GM12878 (cell line): ENCODE measurements around the gene GGT5. TPM values are rescaled to one million over a fixed set of nuclear protein-coding genes. Genes with fewer than 3 reads are reported as not detected.

Experiments
- ATAC-seq: fragments of 200-7000 bp; cut with Tn5 transposase; 3 replicates; pipeline ENCODE4 v1.9.1; 2020; ENCODE audit warnings: mild to moderate bottlenecking, moderate library complexity
- BruUV-seq: library from RNA; stranded (reverse); fragments of 400-500 nt; replicated peaks from 2 replicates; lab custom pipeline; 2021; lab: Mats Ljungman, UMichigan
- CTCF ChIA-PET: fragments of 300-600 bp; sonication (Branson Sonifier 250); formaldehyde crosslinking; extraction: SDS; loops from one replicate; lab custom pipeline; 2021; ENCODE audit warnings: inconsistent platforms; lab: Yijun Ruan, JAX
- POLR2A ChIA-PET: fragments of 350-600 bp; formaldehyde crosslinking; extraction: SDS; loops from one replicate; lab custom pipeline; 2021; ENCODE audit warnings: inconsistent platforms; lab: Charles Lee
- RAD21 ChIA-PET: fragments of 300-600 bp; sonication (Branson Sonifier 250); formaldehyde crosslinking; loops from one replicate; lab custom pipeline; 2023; ENCODE audit warnings: antibody characterized with exemption; ENCODE audit not compliant: unreplicated experiment; lab: Charles Lee
- SMC1A ChIA-PET: fragments of 300-600 bp; sonication (Branson Sonifier 250); formaldehyde crosslinking; loops from one replicate; lab custom pipeline; 2023; ENCODE audit not compliant: unreplicated experiment, uncharacterized antibody; lab: Charles Lee
- DNase-seq: peaks from one replicate; pipeline ENCODE4 v3.0.0-alpha.2; 2011; ENCODE audit warnings: low read depth, low spot score
- FAIRE-seq: peaks from 3 replicates; lab custom pipeline; 2011; peaks lifted over from hg19 to GRCh38; lab: Jason Lieb, UNC
- H2AFZ ChIP-seq: 2 replicates; pipeline ENCODE4 v1.6.0; 2011; ENCODE audit warnings: low read depth, low read length, control low read depth; ENCODE audit not compliant: control insufficient read depth
- H3K27ac ChIP-seq: 2 replicates; pipeline ENCODE4 v1.5.1; 2011; ENCODE audit warnings: control low read depth; ENCODE audit not compliant: control insufficient read depth, insufficient read depth
- H3K27me3 ChIP-seq, 2 experiments: replicated peaks in 1 of 2; 2 replicates each; pipeline versions ENCODE4 v1.6.0 to v1.6.1; 2011; ENCODE audit warnings: low read length in 1 of 2; ENCODE audit not compliant: control insufficient read depth in 2 of 2, insufficient read depth in 2 of 2
- H3K36me3 ChIP-seq, 2 experiments: 2 replicates each; pipeline ENCODE4 v1.5.1; 2011; ENCODE audit warnings: low read length in 1 of 2; ENCODE audit not compliant: control insufficient read depth in 2 of 2, insufficient read depth in 2 of 2
- H3K4me1 ChIP-seq: 2 replicates; pipeline ENCODE4 v1.6.1; 2011; ENCODE audit warnings: mild to moderate bottlenecking, low read length, moderate library complexity, mixed read lengths; ENCODE audit not compliant: control insufficient read depth, insufficient read depth
- H3K4me2 ChIP-seq: 2 replicates; pipeline ENCODE4 v1.6.0; 2011; ENCODE audit warnings: control low read depth; ENCODE audit not compliant: control insufficient read depth, insufficient read depth
- H3K4me3 ChIP-seq: fragments of 200-600 bp; sonication (generic); 2 replicates; pipeline ENCODE4 v1.5.1; 2016
- H3K79me2 ChIP-seq: 2 replicates; pipeline ENCODE4 v1.6.0; 2011; ENCODE audit warnings: low read length; ENCODE audit not compliant: control insufficient read depth, insufficient read depth
- H3K9ac ChIP-seq: 2 replicates; pipeline ENCODE4 v1.8.0; 2011; ENCODE audit warnings: low read length, control low read depth, mixed read lengths; ENCODE audit not compliant: control insufficient read depth, insufficient read depth
- H3K9me3 ChIP-seq: replicated peaks from 3 replicates; pipeline ENCODE4 v1.5.1; 2011; ENCODE audit warnings: mild to moderate bottlenecking, low read length; ENCODE audit not compliant: control insufficient read depth, insufficient read depth
- H4K20me1 ChIP-seq: 2 replicates; pipeline ENCODE4 v1.6.0; 2011; ENCODE audit not compliant: control insufficient read depth, insufficient read depth
- CBX3 ChIP-seq: fragments of 200-600 bp; sonication (generic); IDR thresholded peaks from 2 replicates; pipeline ENCODE4 v1.6.1; 2016; ENCODE audit warnings: low read depth, borderline replicate concordance
- CBX5 ChIP-seq: sonication (generic); IDR thresholded peaks from 2 replicates; pipeline ENCODE4 v1.6.1; 2016; ENCODE audit warnings: low read depth, moderate library complexity, mild to moderate bottlenecking, inconsistent platforms
- EGR1 ChIP-seq, 2 experiments: IDR thresholded peaks; 1 replicate in 1 of 2; 2 replicates in 1 of 2; pipeline ENCODE4 v1.6.1; 2011 to 2012; ENCODE audit warnings: low read depth in 2 of 2, low read length in 2 of 2, borderline replicate concordance in 1 of 2, mild to moderate bottlenecking in 1 of 2, moderate library complexity in 1 of 2
- ESRRA ChIP-seq: IDR thresholded peaks from 2 replicates; pipeline ENCODE4 v1.6.1; 2012; ENCODE audit warnings: mild to moderate bottlenecking, low read length, improper control_type of control experiment
- IKZF2 ChIP-seq, 2 experiments: fragments of 450-650 bp; IDR thresholded peaks; 2 replicates each; pipeline ENCODE4 v1.6.1; 2017; ENCODE audit warnings: mild to moderate bottlenecking in 2 of 2, moderate library complexity in 2 of 2
- KDM1A ChIP-seq: fragments of 200-600 bp; sonication (generic); IDR thresholded peaks from 2 replicates; pipeline ENCODE4 v1.6.1; 2016; ENCODE audit warnings: borderline replicate concordance
- MYB ChIP-seq: fragments of 150-350 bp; IDR thresholded peaks from 2 replicates; pipeline ENCODE4 v1.6.1; 2014; ENCODE audit warnings: mild to moderate bottlenecking, low read depth, low read length, borderline replicate concordance
- POLR2A ChIP-seq: IDR thresholded peaks from 2 replicates; pipeline ENCODE4 v1.6.1; 2011; ENCODE audit warnings: low read depth, mild to moderate bottlenecking, low read length
- RB1 ChIP-seq: fragments of 450-650 bp; formaldehyde crosslinking; IDR thresholded peaks from 2 replicates; pipeline ENCODE4 v1.6.1; 2017; ENCODE audit warnings: mild to moderate bottlenecking, borderline replicate concordance
- SIN3A ChIP-seq: IDR thresholded peaks from 2 replicates; pipeline ENCODE4 v1.6.1; 2012; ENCODE audit warnings: low read depth, low read length, improper control_type of control experiment
- SPI1 ChIP-seq: IDR thresholded peaks from 2 replicates; pipeline ENCODE4 v1.6.1; 2011; ENCODE audit warnings: low read depth, mild to moderate bottlenecking, low read length, moderate library complexity, borderline replicate concordance; ENCODE audit not compliant: insufficient read depth
- WRNIP1 ChIP-seq: IDR thresholded peaks from 2 replicates; pipeline ENCODE4 v1.6.1; 2011; ENCODE audit warnings: low read depth, low read length, improper control_type of control experiment, borderline replicate concordance
- ZBED1 ChIP-seq: IDR thresholded peaks from 2 replicates; pipeline ENCODE4 v1.6.1; 2016; ENCODE audit warnings: borderline replicate concordance
- WGBS: methylation state at CpG from one replicate; pipeline ENCODE4 v1.1.6; 2016; ENCODE audit warnings: low lambda C conversion rate; ENCODE audit not compliant: insufficient replicate concordance, insufficient coverage; ENCODE audit errors: missing lambda C conversion rate; 5-methylcytosine and 5-hydroxymethylcytosine counted together
- in situ Hi-C: fragments of 300-500 bp; cut with MboI; formaldehyde crosslinking; loops from 9 replicates; pipeline ENCODE4 v1.14.3; 2018; ENCODE audit warnings: mixed read lengths
- intact Hi-C: fragments of 100-400 bp; cut with micrococcal nuclease; formaldehyde crosslinking; loops from one replicate; pipeline ENCODE4 v1.14.2; 2022; ENCODE audit not compliant: unreplicated experiment
- polyA plus RNA-seq, 11 experiments: library from polyadenylated mRNA; depleted of rRNA in 4 of 11; unstranded in 6 of 11; stranded (reverse) in 5 of 11; fragments of >200 nt; fragmentation: Nextera tagmentation in 4 of 11; fragmentation: Illumina TruSeq in 1 of 11; extraction: Ambion mirVana in 4 of 11; extraction: Trizol in 1 of 11; gene quantifications; 1 replicate in 1 of 11; 2 replicates in 10 of 11; pipeline versions ENCODE4 v1.2.1 to v1.2.3, GENCODE V29; 2011 to 2016; ENCODE audit warnings: inconsistent platforms in 2 of 11, missing spikeins in 2 of 11, low read depth in 1 of 11
- total RNA-seq, 4 experiments: library from RNA; depleted of rRNA in 3 of 4; stranded (reverse); fragments of >200 nt in 3 of 4; fragmentation: Illumina TruSeq in 1 of 4; extraction: Trizol in 1 of 4; gene quantifications; 2 replicates each; pipeline versions ENCODE4 v1.2.1 to v1.2.3, GENCODE V29; 2013 to 2021
- TF ChIP-seq, protein P1 (sequence below): IDR thresholded peaks from 2 replicates; pipeline ENCODE4 v1.6.1; 2011; ENCODE audit warnings: low read depth, low read length, improper control_type of control experiment, borderline replicate concordance
- TF ChIP-seq, protein P2 (sequence below): fragments of 450-650 bp; IDR thresholded peaks from 2 replicates; pipeline ENCODE4 v1.6.1; 2017; ENCODE audit warnings: antibody characterized with exemption, mild to moderate bottlenecking, moderate library complexity
- TF ChIP-seq, protein P3 (sequence below): IDR thresholded peaks from 2 replicates; pipeline ENCODE4 v1.6.1; 2012; ENCODE audit warnings: mild to moderate bottlenecking, low read depth, low read length

GGT5 gene
- total and polyA plus RNA-seq, 10 of the 15 experiments (the other 5 are each of a cell fraction or from before 2014, with no cell fraction given), result 0.34 TPM; not detected in 9

DNA sequence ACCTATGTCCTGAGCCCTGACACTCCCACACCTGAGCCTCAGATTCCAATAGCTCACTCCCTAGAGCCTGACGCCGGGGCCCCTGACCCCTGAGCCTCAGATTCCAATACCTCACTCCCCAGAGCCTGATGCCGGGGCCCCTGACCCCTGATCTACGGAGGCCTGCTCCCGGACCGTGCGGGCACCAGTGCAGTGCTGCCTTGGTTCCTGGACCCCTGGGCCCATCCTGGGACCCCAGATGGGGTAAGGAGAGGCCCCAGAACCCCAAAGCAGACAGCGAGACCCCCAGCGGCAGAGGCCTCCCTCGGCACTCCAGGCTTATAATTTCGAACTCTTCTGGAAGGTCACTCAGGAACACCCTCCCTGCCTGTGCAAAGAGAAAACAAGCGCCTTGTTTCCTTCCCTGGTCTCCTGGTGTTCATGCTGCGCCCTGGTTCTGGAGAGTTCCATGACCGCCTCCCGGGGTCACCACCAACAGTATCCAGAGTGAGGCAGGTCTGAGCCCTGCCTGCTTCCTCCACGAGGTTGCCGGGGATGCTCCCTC, 56.1 kb downstream of the GGT5 start:
- ChIA-PET SMC1A (interaction anchor here (0.8 to 3.1 kb wide), 3 partner anchors 43 to 59 kb away, joined by 3 to 16 read pairs (median 4); no protein-coding TSS in a partner anchor), RAD21 (interaction anchor here (0.9 to 2.3 kb wide), 2 partner anchors 42 to 59 kb away, joined by 4 to 13 read pairs; no protein-coding TSS in a partner anchor), POLR2A (no interaction called here), CTCF (interaction anchor here (1.6 to 3.0 kb wide), 4 partner anchors 37 to 59 kb away, joined by 6 to 27 read pairs (median 11); no protein-coding TSS in a partner anchor)
- Histone ChIP-seq H3K36me3 (no peaks in the 10 kb centered on the region), H3K4me2 (no peak overlapping the region), H3K4me1 (no peaks in the 10 kb centered on the region; the same call in 1 of the 2 replicates), H3K9ac (no peak overlapping the region), H3K9me3 (no peaks in the 10 kb centered on the region), H4K20me1 (no peaks in the 10 kb centered on the region), H3K4me3 (no peak overlapping the region), H3K27me3 (no peaks in the 10 kb centered on the region), H3K27ac (no peak overlapping the region), H2AFZ (no peak overlapping the region), H3K79me2 (no peaks in the 10 kb centered on the region)
- TF ChIP-seq RB1, result no peak
- TF ChIP-seq ESRRA, result no peak
- no peak for TF ChIP-seq MYB
- TF ChIP-seq ZBED1, result no peak
- no peak for TF ChIP-seq SPI1
- no peak for TF ChIP-seq POLR2A
- no peak for TF ChIP-seq EGR1 (IDR thresholded peaks at IDR 0.05; ENCODE audit: borderline replicate concordance in 1 of 2, low read depth in 2 of 2, low read length in 2 of 2)
- no peak for TF ChIP-seq KDM1A
- no peak for TF ChIP-seq IKZF2 (IDR thresholded peaks at IDR 0.05)
- TF ChIP-seq, protein P1, sequence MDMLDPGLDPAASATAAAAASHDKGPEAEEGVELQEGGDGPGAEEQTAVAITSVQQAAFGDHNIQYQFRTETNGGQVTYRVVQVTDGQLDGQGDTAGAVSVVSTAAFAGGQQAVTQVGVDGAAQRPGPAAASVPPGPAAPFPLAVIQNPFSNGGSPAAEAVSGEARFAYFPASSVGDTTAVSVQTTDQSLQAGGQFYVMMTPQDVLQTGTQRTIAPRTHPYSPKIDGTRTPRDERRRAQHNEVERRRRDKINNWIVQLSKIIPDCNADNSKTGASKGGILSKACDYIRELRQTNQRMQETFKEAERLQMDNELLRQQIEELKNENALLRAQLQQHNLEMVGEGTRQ, result no peak
- TF ChIP-seq WRNIP1, result no peak
- TF ChIP-seq SIN3A, result no peak
- TF ChIP-seq, protein P2, sequence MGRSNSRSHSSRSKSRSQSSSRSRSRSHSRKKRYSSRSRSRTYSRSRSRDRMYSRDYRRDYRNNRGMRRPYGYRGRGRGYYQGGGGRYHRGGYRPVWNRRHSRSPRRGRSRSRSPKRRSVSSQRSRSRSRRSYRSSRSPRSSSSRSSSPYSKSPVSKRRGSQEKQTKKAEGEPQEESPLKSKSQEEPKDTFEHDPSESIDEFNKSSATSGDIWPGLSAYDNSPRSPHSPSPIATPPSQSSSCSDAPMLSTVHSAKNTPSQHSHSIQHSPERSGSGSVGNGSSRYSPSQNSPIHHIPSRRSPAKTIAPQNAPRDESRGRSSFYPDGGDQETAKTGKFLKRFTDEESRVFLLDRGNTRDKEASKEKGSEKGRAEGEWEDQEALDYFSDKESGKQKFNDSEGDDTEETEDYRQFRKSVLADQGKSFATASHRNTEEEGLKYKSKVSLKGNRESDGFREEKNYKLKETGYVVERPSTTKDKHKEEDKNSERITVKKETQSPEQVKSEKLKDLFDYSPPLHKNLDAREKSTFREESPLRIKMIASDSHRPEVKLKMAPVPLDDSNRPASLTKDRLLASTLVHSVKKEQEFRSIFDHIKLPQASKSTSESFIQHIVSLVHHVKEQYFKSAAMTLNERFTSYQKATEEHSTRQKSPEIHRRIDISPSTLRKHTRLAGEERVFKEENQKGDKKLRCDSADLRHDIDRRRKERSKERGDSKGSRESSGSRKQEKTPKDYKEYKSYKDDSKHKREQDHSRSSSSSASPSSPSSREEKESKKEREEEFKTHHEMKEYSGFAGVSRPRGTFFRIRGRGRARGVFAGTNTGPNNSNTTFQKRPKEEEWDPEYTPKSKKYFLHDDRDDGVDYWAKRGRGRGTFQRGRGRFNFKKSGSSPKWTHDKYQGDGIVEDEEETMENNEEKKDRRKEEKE, result no peak
- TF ChIP-seq, protein P3, sequence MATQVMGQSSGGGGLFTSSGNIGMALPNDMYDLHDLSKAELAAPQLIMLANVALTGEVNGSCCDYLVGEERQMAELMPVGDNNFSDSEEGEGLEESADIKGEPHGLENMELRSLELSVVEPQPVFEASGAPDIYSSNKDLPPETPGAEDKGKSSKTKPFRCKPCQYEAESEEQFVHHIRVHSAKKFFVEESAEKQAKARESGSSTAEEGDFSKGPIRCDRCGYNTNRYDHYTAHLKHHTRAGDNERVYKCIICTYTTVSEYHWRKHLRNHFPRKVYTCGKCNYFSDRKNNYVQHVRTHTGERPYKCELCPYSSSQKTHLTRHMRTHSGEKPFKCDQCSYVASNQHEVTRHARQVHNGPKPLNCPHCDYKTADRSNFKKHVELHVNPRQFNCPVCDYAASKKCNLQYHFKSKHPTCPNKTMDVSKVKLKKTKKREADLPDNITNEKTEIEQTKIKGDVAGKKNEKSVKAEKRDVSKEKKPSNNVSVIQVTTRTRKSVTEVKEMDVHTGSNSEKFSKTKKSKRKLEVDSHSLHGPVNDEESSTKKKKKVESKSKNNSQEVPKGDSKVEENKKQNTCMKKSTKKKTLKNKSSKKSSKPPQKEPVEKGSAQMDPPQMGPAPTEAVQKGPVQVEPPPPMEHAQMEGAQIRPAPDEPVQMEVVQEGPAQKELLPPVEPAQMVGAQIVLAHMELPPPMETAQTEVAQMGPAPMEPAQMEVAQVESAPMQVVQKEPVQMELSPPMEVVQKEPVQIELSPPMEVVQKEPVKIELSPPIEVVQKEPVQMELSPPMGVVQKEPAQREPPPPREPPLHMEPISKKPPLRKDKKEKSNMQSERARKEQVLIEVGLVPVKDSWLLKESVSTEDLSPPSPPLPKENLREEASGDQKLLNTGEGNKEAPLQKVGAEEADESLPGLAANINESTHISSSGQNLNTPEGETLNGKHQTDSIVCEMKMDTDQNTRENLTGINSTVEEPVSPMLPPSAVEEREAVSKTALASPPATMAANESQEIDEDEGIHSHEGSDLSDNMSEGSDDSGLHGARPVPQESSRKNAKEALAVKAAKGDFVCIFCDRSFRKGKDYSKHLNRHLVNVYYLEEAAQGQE, result no peak
- no peak for TF ChIP-seq CBX3
- no peak for TF ChIP-seq CBX5
- WGBS, result 43% methylated on average over 14 of the region's 17 CpGs
- BruUV-seq, result no TSS peak
- no peak for FAIRE-seq
- intact Hi-C loops, result loop anchor here (5.0 kb wide), 1 partner anchor 59 kb away; the partner anchor contains the start of gene GGT5
- DNase-seq, result no peak
- ATAC-seq, result no peak
- in situ Hi-C loops, result no loop called here
